Epithelial cell of proximal tubule (primary cell): ENCODE measurements around the gene SCN7A. TPM values are rescaled to one million over a fixed set of nuclear protein-coding genes. Genes with fewer than 3 reads are reported as not detected.

Experiments
- DNase-seq: peaks from one replicate; pipeline ENCODE4 v3.0.0-alpha.2; 2011; ENCODE audit warnings: low read depth
- H3K4me3 ChIP-seq: 2 replicates; pipeline ENCODE4 v1.5.1; 2011; ENCODE audit warnings: low read depth, mild to moderate bottlenecking, low read length
- CTCF ChIP-seq: conservative IDR thresholded peaks from 2 replicates; pipeline ENCODE4 v1.5.1; 2012; ENCODE audit warnings: low read depth, mild to moderate bottlenecking, low read length
- total RNA-seq: library from RNA; depleted of rRNA; stranded (reverse); fragments of >200 nt; gene quantifications from 2 replicates; pipeline ENCODE4 v1.2.3, GENCODE V29; 2015

Gene SCN7A
- total RNA-seq, 1 donor from 2014 or later, result 1.3 TPM

- no peak for TF ChIP-seq CTCF
- H3K4me3 ChIP-seq, result no peak overlapping the region
- DNase-seq, result no peak
Observed at GRCh38 chr2:166440313-166440712, 53.7 kb downstream of the SCN7A start.

- no peak for DNase-seq
Observed at GRCh38 chr2:166439078-166439477, 55.0 kb downstream of the SCN7A start.

GRCh38 chr2:166436976-166437375, 57.1 kb downstream of the SCN7A start:
- no peak overlapping the region for H3K4me3 ChIP-seq
- no peak for DNase-seq
- TF ChIP-seq CTCF, result no peak

More at GRCh38 chr2:166439078-166439477, 55.0 kb downstream of the SCN7A start:
- no peak overlapping the region for H3K4me3 ChIP-seq
- TF ChIP-seq CTCF, result no peak

- DNase-seq, result no peak
- TF ChIP-seq CTCF, result no peak
- no peak overlapping the region for H3K4me3 ChIP-seq
Observed at GRCh38 chr2:166436189-166436588, 57.9 kb downstream of the SCN7A start.

GRCh38 chr2:166434491-166434890, 59.6 kb downstream of the SCN7A start:
- no peak overlapping the region for H3K4me3 ChIP-seq
- no peak for TF ChIP-seq CTCF
- no peak for DNase-seq

GRCh38 chr2:166433457-166433856, 60.6 kb downstream of the SCN7A start:
- DNase-seq, result no peak
- no peak for TF ChIP-seq CTCF
- H3K4me3 ChIP-seq, result no peak overlapping the region

- no peak for TF ChIP-seq CTCF
- DNase-seq, result no peak
- H3K4me3 ChIP-seq, result no peak overlapping the region
Observed at GRCh38 chr2:166432331-166432730, 61.7 kb downstream of the SCN7A start.
